WI38 (cell line): ENCODE results near the gene TRPV4.
A peak's percentile ranks its signal among the peaks of the same experiment; 100 is the strongest.

Experiments
- H3K4me3 ChIP-seq: 2 replicates; pipeline ENCODE4 v1.5.1; 2011; ENCODE audit warnings: low read depth, mild to moderate bottlenecking, control low read depth, low read length
- CTCF ChIP-seq: IDR thresholded peaks from 2 replicates; pipeline ENCODE4 v1.5.1; 2012; ENCODE audit warnings: low read depth, mild to moderate bottlenecking, control low read depth, low read length

TRPV4 gene

GRCh38 chr12:109833307-109834189 is at the start of gene TRPV4:
Gene TRPV4 (minus strand): TSS chr12:109833398. CDS start chr12:109814796, 18,602 bp downstream.
- H3K4me3 ChIP-seq = peak within 1 kb of the TSS; percentile 54
- TF ChIP-seq CTCF = no peak

- H3K4me3 ChIP-seq = no peak overlapping the region
- TF ChIP-seq CTCF = no peak
These were observed 48.6 kb upstream of the TRPV4 start for GRCh38 chr12:109881752-109882151.

- H3K4me3 ChIP-seq = peak overlapping the region; percentile 69
- no peak for TF ChIP-seq CTCF
These were observed 47.7 kb upstream of the TRPV4 start for GRCh38 chr12:109880938-109881337.

- TF ChIP-seq CTCF = no peak
- H3K4me3 ChIP-seq = peak within 1 kb of the TSS; percentile 93
These were observed 47.1 kb upstream of the TRPV4 start, which contains the start of gene GLTP for GRCh38 chr12:109880043-109880931. Gene GLTP (minus strand): TSS chr12:109880541. CDS start chr12:109880374, 167 bp downstream.

- TF ChIP-seq CTCF = no peak
- H3K4me3 ChIP-seq = peak overlapping the region; percentile 93
These were observed 46.3 kb upstream of the TRPV4 start for GRCh38 chr12:109879351-109880042.

GRCh38 chr12:109878749-109879148 is 45.6 kb upstream of the TRPV4 start:
- peak overlapping the region; percentile 93 for H3K4me3 ChIP-seq
- TF ChIP-seq CTCF = no peak
